ENCODE results near the gene PTPDC1. TPM values are rescaled to one million over a fixed set of nuclear protein-coding genes. Genes with fewer than 3 reads are reported as not detected.

PTPDC1 gene
- total and polyA plus RNA-seq, 2 of the 4 experiments (the other 2 are of a cell fraction) = 3.9 to 6.1 TPM

DNA sequence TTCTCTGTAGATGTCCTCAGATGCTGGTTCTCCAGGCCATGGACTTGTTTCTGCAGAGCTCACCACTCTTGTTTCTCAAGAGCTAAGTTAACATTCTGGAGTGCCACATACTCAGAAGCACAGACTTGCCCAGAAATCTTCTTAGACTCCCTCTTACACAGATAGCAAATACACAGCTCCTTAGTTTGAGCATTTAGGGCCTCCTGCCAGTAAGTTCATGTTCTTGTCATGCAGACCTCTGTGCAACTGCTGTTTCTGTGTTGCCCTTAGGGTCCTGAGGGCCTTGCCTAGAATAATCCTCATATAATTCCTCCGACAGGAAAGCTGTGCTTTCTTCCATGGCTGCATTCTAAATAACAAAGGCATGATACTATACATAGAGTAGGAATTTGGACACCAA lies 1.3 kb upstream of the PTPDC1 start:
- Histone ChIP-seq H3K9me1 (ENCODE audit: insufficient read depth, low read length) (peaks cover 9% of the 10 kb centered on the region; the same call in 1 of the 2 replicates), H3K36me3 (ENCODE audit: control insufficient read depth, insufficient read depth, low read length) (peaks cover 2% of the 10 kb centered on the region; the same call in 1 of the 2 replicates), H4K20me1 (ENCODE audit: insufficient read depth, low read length) (no peaks in the 10 kb centered on the region; the same call in 1 of the 2 replicates), H3K27me3 (ENCODE audit: control insufficient read depth, insufficient read depth, low read length) (no peaks in the 10 kb centered on the region), H2AK5ac (ENCODE audit: low read depth, low read length) (no peak overlapping the region), H4K5ac (ENCODE audit: low read depth, low read length) (no peak overlapping the region), H3K18ac (ENCODE audit: low read depth, low read length) (no peak overlapping the region), H3K14ac (replicated peaks; ENCODE audit: low read depth, low read length) (no peak overlapping the region), H4K8ac (ENCODE audit: low read depth in 2 of 2, low read length in 2 of 2) (no peak overlapping the region), H3K27ac (ENCODE audit: insufficient read depth, low read length) (no peak overlapping the region), H2BK120ac (ENCODE audit: low read depth, low read length) (no peak overlapping the region), H2BK20ac (ENCODE audit: low read depth, low read length) (no peak overlapping the region), H3K23ac (ENCODE audit: low read depth, low read length) (no peak overlapping the region), H3K4me2 (ENCODE audit: low read depth, low read length) (no peak overlapping the region), H3K9ac (ENCODE audit: low read depth, low read length) (no peak overlapping the region), H2BK15ac (ENCODE audit: low read depth, low read length) (no peak overlapping the region), H4K91ac (ENCODE audit: insufficient read depth, low read depth, low read length) (no peak overlapping the region), H3K4me1 (ENCODE audit: control insufficient read depth, insufficient read depth, low read length) (peaks cover 7% of the 10 kb centered on the region), H2AFZ (replicated peaks; ENCODE audit: low read length, poor library complexity) (no peak overlapping the region), H3K79me1 (ENCODE audit: low read depth in 1 of 2, low read length in 2 of 2) (no peaks in the 10 kb centered on the region; a peak in 1 of 4 replicates), H3K56ac (ENCODE audit: extremely low read depth, insufficient read depth, low read length) (no peak overlapping the region), H3K4ac (ENCODE audit: low read depth, low read length) (no peak overlapping the region), H2BK5ac (ENCODE audit: low read depth, low read length, poor library complexity, severe bottlenecking) (no peak overlapping the region), H3K9me3 (ENCODE audit: control insufficient read depth, insufficient read depth, low read length) (no peaks in the 10 kb centered on the region), H2AK9ac (replicated peaks; ENCODE audit: low read depth, low read length, poor library complexity) (no peak overlapping the region), H3K4me3 (ENCODE audit: insufficient read depth, low read depth, low read length) (no peak overlapping the region)
- CTCF ChIA-PET = interaction anchor here (1.5 kb wide), 1 partner anchor 11 kb away, joined by 4 read pairs; no protein-coding TSS in a partner anchor
- dilution Hi-C loops (cut with HindIII; ENCODE audit: low sequenced_read_pairs, unreplicated experiment) = no loop called here
- BruUV-seq (replicated peaks) = no TSS peak
- no CpG with 5 or more reads among the region's 1 CpG for WGBS, 2 experiments (ENCODE audit: extremely low coverage in 2 of 2, insufficient read length in 1 of 2)
- peak; percentile 18 for DNase-seq
- intact Hi-C loops (cut with micrococcal nuclease) = no loop called here
- POLR2A ChIA-PET (ENCODE audit: unreplicated experiment) = no interaction called here
- in situ Hi-C loops (cut with MboI; ENCODE audit: low sequenced_read_pairs) = no loop called here
- ATAC-seq (ENCODE audit: low read depth) = 0 out of 2 replicates have a peak, but pooled peaks have one; percentile 18
- no peak for TF ChIP-seq RFX5 (IDR thresholded peaks at IDR 0.05; ENCODE audit: low read depth, low read length)
- TF ChIP-seq NFE2L2 (IDR thresholded peaks at IDR 0.05; ENCODE audit: low read depth, low read length) = no peak
- TF ChIP-seq BHLHE40 (IDR thresholded peaks at IDR 0.05; ENCODE audit: low read depth, low read length) = no peak
- TF ChIP-seq MXI1 (IDR thresholded peaks at IDR 0.05; ENCODE audit: borderline replicate concordance, low read depth, low read length) = no peak
- no peak for TF ChIP-seq POLR2A (IDR thresholded peaks at IDR 0.05; ENCODE audit: low read depth, low read length)
- TF ChIP-seq FOS (IDR thresholded peaks at IDR 0.05; ENCODE audit: low read depth, low read length) = no peak
- no peak for TF ChIP-seq SMC3 (IDR thresholded peaks at IDR 0.05; ENCODE audit: low read depth, low read length)
- no peak for TF ChIP-seq RCOR1 (IDR thresholded peaks at IDR 0.05; ENCODE audit: insufficient replicate concordance, low read length)
